Umbilical cord (tissue), 2 donors: ENCODE measurements around the gene SLC39A11. TPM values are rescaled to one million over a fixed set of nuclear protein-coding genes. Genes with fewer than 3 reads are reported as not detected.
"Not testable (repeated sequence)": the region's sequence is repeated elsewhere in the genome, so short reads cannot be mapped to it uniquely, and the experiment has no call there.

ENCODE experiments used
- DNase-seq: peaks from one replicate; pipeline ENCODE4 v3.0.0-alpha.2; 2015; ENCODE audit warnings: low spot score
- total RNA-seq: library from RNA; depleted of rRNA; stranded (reverse); fragments of >200 nt; gene quantifications from one replicate; pipeline ENCODE4 v1.2.3, GENCODE V29; 2014; ENCODE audit warnings: low replicate concordance; ENCODE audit not compliant: insufficient read depth

The SLC39A11 gene
- total RNA-seq, 1 donor from 2014 or later = 11.6 TPM

- no peak for DNase-seq
Measured at GRCh38 chr17:72838068-72838467, 254.4 kb downstream of the SLC39A11 start.

- DNase-seq = no peak
Measured at GRCh38 chr17:72837335-72837734, 255.2 kb downstream of the SLC39A11 start.

- no peak for DNase-seq
Measured at GRCh38 chr17:72833128-72833765, 259.2 kb downstream of the SLC39A11 start.

GRCh38 chr17:72832306-72832705 lies 260.2 kb downstream of the SLC39A11 start:
- DNase-seq = no peak

- no peak for DNase-seq
Measured at GRCh38 chr17:72829883-72830282, 262.6 kb downstream of the SLC39A11 start.

- no peak for DNase-seq
Measured at GRCh38 chr17:72826602-72827001, 265.9 kb downstream of the SLC39A11 start.

- DNase-seq = not testable (repeated sequence)
Measured at GRCh38 chr17:72826059-72826458, 266.4 kb downstream of the SLC39A11 start.

- DNase-seq = no peak
Measured at GRCh38 chr17:72825218-72825617, 267.3 kb downstream of the SLC39A11 start.

- DNase-seq = not testable (repeated sequence)
Measured at GRCh38 chr17:72824267-72824666, 268.2 kb downstream of the SLC39A11 start.

GRCh38 chr17:72822358-72823023 lies 270.0 kb downstream of the SLC39A11 start:
- DNase-seq = no peak

- DNase-seq = no peak
Measured at GRCh38 chr17:72816406-72816805, 276.1 kb downstream of the SLC39A11 start.

- no peak for DNase-seq
Measured at GRCh38 chr17:72813481-72813880, 279.0 kb downstream of the SLC39A11 start.

GRCh38 chr17:72812823-72813222 lies 279.7 kb downstream of the SLC39A11 start:
- no peak for DNase-seq

- no peak for DNase-seq
Measured at GRCh38 chr17:72811976-72812687, 280.4 kb downstream of the SLC39A11 start.

GRCh38 chr17:72810991-72811508 lies 281.4 kb downstream of the SLC39A11 start:
- no peak for DNase-seq

GRCh38 chr17:72806011-72806410 lies 286.5 kb downstream of the SLC39A11 start:
- DNase-seq = no peak

- no peak for DNase-seq
Measured at GRCh38 chr17:72804949-72805707, 287.4 kb downstream of the SLC39A11 start.

GRCh38 chr17:72802726-72803125 lies 289.8 kb downstream of the SLC39A11 start:
- DNase-seq = no peak

GRCh38 chr17:72797142-72797541 lies 295.3 kb downstream of the SLC39A11 start:
- no peak for DNase-seq

- no peak for DNase-seq
Measured at GRCh38 chr17:72795941-72796340, 296.5 kb downstream of the SLC39A11 start.

- no peak for DNase-seq
Measured at GRCh38 chr17:72794152-72794551, 298.3 kb downstream of the SLC39A11 start.

- DNase-seq = no peak
Measured at GRCh38 chr17:72792771-72793170, 299.7 kb downstream of the SLC39A11 start.
